ENCODE measurements around the gene PALM.
"Not testable (repeated sequence)": the region's sequence is repeated elsewhere in the genome, so short reads cannot be mapped to it uniquely, and the experiment has no call there.

PALM gene

DNA sequence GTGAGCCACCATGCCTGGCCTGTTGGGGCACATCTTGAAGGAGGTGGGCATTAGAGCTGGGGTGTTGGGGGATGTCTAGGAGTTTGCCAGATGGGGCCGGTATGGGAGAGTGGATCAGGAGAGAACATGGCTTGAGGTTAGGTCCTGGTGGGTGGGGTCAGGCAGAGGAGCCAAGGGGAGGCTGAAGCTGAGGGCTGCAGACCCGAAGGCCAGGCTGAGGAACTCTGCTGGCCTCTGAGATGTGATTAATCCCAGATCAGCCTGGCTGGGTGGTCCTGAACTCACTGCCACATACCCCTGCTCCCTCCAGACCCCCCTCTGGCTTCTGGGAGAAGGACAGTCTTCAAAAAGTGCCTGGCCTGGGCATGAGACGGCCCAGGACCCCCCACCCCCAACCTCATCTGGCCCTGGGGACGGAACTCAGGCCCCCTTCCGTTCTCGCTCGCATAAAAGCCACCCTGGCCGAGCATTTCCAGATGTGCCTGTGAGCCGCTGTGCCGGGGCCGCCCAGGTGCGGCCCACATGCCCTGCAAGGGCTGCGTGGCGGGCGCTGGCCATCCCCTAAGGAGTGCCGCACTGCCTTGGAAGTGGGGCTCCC is 29.8 kb upstream of the PALM start:
- DNase-seq (ENCODE audit: low read depth), result no peak

DNA sequence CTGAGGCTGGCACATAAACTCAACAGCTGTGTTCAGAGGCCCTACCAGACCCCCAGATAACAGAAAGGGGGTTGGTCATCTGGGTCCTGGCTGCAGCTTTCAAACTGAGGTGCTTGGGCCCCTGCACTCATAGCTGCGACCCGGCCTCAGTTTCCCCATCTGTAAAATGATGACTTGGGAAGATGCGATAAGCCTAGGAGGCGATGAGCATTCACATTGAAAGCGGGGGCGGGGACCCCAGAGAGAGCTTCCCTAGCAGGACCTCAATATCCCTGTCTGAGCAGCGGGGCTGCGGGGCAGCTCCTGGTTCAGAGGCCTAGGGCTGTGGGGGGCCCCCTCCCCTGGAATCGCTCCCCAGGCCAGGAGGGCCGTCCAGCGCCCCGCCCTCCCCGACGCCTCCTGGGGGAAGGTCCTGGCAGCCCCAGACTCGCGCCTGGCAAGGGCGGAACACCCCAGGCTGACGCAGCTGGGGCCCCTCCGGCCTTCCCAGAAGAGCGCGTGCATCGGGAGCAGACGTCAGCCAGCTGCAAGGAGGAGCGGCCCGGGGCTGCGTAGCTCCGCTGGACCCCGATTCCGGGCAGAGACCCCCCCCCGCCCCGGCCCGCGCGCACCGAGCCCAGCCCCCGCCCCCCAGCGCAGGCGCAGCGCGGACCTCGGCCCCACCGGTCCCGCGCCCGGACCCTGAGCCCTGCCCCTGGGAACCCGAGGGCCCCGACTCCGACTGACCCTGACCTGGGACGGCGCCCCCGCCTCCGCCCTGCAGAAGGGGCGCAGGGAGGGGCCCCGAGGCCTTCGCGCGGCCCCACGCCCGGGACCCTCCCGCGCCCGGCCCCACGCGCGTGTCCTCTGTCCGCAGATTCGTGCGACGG is 29.1 kb upstream of the PALM start:
- DNase-seq (ENCODE audit: low read depth), result no peak

DNA sequence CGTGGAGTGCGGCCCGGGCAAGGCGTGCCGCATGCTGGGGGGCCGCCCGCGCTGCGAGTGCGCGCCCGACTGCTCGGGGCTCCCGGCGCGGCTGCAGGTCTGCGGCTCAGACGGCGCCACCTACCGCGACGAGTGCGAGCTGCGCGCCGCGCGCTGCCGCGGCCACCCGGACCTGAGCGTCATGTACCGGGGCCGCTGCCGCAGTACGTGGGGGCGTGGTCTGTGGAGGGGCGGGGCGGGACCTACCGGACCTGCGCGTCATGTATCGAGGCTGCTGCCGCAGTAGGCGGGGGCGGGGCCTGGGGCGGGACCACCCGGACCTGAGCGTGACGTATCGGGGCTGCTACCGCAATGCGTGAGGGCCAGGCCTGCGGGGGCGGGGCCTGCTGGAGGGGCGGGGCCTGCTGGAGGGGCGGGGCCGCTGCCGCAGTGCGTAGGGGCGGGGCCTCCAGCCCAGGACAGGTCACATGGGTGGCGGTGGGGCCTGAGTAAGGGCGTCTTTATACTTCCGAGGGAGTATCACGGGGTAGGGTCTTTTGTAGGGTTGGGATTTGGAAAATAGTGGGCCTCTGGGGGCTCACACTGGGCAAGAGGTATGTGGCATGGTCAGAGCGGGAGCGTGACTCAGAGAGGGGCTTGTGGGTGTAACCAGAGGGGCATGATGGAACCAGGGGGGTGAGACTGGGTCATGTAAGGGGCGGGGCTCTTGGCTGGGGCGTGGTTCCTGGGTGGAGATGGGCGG is 28.3 kb upstream of the PALM start:
- DNase-seq (ENCODE audit: low read depth), result peak; percentile 100

DNA sequence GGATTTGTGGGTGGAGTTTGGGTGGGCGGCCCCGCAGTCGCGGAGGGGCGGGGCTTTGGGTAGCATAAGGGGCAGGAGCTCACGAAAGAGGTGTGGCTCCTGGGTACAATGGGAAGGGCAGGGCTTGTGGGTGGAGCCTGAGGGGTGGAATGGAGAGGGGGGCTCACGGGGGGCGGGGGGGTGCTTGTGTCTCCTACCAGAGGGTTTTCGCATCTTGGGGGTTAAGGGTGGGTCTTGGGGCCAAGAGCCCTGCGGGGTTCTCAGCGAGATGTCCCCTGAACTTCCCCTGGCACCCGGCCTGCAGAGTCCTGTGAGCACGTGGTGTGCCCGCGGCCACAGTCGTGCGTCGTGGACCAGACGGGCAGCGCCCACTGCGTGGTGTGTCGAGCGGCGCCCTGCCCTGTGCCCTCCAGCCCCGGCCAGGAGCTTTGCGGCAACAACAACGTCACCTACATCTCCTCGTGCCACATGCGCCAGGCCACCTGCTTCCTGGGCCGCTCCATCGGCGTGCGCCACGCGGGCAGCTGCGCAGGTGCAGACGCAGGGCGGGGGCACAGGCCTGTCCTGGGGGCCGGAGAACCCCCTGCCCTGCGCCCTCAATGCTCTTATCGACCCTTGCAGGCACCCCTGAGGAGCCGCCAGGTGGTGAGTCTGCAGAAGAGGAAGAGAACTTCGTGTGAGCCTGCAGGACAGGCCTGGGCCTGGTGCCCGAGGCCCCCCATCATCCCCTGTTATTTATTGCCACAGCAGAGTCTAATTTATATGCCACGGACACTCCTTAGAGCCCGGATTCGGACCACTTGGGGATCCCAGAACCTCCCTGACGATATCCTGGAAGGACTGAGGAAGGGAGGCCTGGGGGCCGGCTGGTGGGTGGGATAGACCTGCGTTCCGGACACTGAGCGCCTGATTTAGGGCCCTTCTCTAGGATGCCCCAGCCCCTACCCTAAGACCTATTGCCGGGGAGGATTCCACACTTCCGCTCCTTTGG is 27.4 kb upstream of the PALM start:
- DNase-seq (ENCODE audit: low read depth), result no peak

DNA sequence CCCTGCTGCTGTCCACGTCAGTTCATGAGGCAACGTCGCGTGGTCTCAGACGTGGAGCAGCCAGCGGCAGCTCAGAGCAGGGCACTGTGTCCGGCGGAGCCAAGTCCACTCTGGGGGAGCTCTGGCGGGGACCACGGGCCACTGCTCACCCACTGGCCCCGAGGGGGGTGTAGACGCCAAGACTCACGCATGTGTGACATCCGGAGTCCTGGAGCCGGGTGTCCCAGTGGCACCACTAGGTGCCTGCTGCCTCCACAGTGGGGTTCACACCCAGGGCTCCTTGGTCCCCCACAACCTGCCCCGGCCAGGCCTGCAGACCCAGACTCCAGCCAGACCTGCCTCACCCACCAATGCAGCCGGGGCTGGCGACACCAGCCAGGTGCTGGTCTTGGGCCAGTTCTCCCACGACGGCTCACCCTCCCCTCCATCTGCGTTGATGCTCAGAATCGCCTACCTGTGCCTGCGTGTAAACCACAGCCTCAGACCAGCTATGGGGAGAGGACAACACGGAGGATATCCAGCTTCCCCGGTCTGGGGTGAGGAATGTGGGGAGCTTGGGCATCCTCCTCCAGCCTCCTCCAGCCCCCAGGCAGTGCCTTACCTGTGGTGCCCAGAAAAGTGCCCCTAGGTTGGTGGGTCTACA is 25.9 kb upstream of the PALM start:
- no peak for DNase-seq (ENCODE audit: low read depth)

DNA sequence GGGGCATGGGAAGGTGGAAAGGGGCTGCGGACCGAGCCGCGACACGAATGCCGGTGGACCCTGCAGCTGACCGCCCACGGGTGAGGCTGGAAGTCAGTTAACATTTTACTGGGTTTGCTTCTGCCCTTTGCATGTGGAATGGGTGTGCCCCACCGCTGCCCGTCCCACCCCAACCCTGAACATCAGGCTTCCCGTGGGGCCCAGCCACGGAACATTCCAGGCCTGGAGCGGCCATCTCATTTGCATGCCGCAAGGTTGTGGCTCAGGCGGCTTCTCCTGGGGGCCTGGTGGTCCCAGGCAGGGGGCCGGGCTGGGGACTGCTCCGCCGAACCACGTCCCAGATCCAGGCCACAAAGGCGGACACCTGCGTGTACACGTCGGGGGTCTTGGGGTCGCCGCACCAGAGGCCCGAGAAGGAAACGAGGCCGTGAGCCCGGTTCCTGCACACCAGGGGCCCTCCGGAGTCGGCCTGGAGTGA is 23.2 kb upstream of the PALM start:
- no peak for DNase-seq (ENCODE audit: low read depth)

DNA sequence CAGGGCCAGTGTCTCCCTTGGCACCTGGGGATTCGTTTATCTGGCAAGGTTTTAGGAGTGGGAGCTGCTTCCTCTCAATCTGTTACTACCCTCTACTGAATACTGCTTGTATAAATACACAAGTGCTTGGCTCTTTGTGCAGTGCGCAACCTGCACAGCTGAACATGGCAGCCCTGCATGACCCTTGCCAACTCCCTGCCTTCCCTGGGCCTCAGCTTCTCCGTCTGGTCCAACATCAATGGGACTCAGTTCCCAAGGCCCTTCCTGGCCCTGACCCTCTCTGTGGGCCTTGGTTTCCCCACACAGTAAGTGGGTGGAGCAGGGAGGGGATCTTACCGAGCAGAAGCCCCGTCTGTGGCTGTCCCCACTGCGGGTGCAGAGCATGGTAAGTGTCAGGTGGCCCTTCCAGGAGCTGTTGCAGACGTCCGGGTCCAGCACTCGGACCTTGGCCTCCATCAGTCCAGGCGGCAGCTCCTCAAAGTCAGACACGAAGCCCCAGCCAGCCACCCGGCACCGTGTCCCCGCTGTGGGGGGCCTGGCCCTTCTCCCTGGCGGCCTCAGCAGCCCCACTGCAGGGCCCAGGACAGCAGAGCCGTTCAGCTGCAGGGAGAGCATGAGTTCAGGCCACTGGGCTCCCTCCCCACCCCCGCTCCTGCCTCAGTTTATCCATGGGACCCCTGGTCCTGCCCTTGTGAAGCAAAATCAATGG is 22.0 kb upstream of the PALM start:
- DNase-seq (ENCODE audit: low read depth), result no peak

DNA sequence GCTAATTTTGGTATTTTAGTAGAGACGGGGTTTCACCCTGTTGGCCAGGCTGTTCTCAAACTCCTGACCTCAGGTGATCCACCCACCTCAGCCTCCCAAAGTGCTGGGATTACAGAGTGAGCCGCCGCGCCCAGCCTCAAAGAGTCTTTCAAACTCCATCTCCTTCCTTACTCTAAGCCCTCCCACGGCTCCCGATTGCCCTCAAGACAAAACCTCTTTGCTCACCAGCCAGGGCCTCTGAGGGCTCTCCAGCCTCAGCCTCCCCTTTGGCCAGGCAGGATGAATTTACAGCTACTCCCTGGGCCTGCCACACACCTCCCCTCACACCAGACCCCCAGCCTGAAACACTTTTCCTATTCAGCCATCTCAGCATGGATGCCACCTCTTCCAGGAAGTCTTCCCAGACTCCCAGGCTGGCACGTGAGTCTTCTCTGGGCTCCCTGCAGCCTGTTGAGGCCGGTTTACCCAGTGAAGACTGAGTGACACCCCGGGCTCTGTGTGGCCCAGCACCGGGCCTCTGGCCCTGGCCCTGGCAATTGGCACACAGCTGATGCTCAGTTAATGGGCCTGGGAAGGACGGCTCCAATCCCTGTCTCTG is 21.1 kb upstream of the PALM start:
- DNase-seq (ENCODE audit: low read depth), result no peak

DNA sequence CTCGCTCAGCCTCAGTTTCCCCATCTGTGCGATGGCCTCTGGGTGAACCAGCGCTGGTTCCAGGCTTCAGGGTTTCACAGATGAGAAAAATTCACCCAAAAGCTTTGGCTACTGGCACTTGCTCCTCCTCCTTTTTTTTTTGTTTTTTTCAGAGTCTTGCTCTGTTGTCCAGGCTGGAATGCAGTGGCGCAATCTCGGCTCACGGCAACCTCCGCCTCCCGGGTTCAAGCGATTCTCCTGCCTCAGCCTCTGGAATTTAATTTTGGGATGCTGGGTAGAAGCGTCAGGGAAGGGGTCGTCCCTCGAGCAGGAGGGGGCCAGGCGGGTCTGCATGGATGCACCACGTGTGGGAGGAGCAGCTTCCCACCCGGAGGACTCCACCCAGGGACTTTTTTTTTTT is 20.5 kb upstream of the PALM start:
- DNase-seq (ENCODE audit: low read depth), result no peak

DNA sequence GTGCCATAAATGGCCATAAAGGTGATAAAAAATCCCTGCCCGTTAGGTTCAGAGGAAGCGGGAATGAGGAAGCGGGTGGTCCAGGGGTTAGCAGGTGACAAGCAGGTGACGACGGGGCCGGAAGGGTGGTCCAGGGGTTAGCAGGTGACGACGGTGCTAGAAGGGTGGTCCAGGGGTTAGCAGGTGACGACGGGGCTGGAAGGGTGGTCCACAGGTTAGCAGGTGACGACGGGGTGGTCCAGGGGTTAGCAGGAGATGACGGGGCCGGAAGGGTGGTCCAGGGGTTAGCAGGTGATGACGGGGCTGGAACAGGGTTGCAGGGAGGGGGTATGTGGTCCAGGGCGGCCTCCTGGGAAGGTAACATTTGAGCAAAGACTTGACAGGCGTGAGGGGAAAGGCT is 19.7 kb upstream of the PALM start:
- no peak for DNase-seq (ENCODE audit: low read depth)

DNA sequence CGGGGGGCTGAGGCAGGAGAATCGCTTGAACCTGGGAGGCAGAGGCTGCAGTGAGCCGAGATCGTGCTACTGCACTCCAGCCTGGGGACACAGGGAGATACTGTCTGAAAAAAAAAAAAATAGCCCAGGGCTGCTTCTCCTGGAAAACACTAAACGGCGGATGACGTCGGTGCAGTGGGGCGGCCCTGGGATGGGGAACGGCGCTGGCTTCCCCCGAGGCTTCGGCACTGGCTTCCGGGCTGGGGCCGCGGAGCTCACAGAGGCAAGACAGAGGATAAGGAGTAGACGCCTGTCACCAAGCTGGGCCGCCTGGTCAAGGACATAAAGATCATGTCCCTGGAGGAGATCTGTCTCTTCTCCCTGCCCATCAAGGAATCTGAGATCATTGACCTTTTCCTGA is 18.5 kb upstream of the PALM start:
- no peak for DNase-seq (ENCODE audit: low read depth)

DNA sequence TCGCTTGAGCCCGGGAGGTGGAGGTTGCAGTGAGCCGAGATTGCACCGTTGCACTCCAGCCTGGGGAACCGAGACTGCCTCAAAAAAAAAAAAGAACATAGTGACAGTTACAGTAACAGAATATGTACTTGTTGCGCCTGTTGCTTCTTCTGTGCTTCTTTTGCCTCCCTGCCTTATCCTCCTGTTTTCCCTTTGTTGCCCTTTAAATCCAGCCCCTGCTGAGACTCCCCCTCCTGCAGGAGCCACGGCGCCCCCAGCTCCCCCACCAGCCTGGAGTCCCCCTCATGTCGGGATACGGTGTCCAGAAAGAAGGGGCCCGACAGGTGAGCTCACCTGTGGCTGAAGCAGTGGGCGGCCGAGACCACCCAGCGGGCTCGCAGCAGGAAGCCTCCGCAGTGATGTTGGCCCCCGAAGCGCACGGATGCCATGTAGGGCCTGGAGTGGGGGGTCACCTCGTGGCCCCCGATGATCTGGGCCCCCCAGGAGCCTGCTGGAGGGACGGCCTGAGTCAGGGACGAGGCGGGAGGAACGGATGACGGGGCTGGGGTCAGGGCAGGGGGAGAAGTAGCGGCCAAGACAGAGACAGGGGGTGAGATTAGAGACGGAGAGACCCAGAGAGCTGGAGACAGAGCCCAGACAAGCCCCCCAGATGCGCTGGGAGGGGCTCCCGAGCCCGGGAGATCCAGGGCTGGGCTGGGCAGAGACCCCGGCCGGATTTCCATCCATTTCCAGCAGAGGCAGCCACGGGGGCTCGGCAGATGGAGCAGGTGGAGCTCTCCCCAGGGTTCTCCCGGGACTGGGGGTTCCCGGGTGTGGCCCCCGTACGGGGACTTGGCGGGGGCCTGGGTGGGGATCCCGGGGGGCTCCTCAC is 14.0 kb upstream of the PALM start:
- no peak for DNase-seq (ENCODE audit: low read depth)

DNA sequence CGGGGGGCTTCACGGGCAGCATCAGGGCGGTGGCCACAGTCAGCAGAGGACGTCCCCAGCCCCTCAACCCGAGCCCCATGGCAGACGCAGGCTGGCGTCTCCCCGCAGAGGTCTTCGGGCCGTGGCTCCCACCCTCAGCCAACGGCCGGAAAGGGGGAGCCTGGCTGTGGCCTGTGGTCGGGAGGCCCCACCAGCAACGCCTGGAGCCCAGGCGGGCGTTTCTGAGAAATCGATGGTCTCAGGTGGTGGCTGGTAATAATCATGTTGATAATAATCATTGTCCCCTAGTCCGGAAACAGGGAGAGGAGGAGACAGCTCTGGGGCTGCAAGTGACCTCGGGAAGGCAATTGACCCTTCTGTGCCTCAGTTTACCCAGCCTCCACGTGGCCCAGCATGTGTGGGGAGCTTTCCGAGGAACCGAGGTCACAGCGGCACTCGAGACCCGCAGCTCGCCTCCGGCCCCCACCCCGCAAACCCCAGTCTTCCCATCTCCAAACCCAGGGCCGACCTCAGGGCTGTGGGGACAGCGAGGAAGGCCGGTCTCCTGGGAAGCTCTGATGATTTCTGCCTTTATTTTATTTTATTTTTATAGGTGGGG is 13.3 kb upstream of the PALM start, which contains the start of gene PRSS57:
Gene PRSS57 (minus strand): TSS at position 101 of the 598 bp plus-strand sequence. CDS start 22 bp downstream, at position 79.
- DNase-seq (ENCODE audit: low read depth), result no peak

DNA sequence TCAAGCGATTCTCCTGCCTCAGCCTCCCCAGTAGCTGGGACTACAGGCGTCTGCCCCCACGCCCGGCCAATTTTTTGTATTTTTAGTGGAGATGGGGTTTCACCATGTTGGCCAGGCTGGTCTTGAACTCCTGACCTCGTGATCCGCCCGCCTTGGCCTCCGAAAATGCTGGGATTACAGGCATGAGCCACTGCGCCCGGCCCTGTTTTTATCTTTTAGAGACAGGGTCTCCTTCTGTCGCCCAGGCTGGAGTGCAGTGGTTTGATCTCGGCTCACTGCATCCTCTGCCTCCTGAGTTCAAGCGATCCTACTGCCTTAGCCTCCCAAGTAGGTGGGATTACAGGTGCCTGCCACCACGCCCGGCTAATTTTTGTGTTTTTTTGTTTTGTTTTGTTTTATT is 10.2 kb upstream of the PALM start:
- DNase-seq (ENCODE audit: low read depth), result not testable (repeated sequence)

DNA sequence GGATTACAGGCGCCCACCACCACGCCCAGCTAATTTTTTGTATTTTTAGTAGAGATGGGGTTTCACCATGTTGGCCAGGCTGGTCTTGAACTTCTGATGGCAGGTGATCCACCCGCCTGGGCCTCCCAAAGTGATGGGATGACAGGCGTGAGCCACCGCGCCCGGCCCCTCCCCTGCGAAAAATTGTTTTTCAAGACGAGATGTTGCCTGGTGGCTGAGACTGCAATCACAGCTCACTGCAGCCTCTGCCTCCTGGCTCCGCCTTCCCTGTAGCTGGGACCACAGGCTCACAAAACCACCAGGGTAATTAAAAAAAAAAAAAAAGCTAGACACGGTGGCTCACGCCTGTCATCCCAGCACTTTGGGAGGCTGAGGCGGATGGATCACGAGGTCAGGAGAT is 8.8 kb upstream of the PALM start:
- not testable (repeated sequence) for DNase-seq (ENCODE audit: low read depth)

DNA sequence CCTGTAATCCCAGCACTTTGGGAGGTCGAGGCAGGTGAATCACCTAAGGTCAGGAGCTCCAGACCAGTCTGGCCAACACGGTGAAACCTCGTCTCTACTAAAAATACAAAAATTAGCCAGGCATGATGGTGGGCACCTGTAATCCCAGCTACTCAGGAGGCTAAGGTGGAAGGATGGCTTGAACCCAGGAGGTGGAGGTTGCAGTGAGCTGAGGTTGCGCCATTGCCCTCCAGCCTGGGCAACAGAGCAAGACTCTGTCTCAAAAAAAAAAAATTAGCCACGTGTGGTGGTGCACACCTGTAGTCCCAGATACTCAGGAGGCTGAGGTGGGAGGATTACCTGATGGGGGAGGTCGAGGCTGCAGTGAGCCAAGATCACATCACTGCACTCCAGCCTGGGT is 5.9 kb upstream of the PALM start:
- not testable (repeated sequence) for DNase-seq (ENCODE audit: low read depth)

DNA sequence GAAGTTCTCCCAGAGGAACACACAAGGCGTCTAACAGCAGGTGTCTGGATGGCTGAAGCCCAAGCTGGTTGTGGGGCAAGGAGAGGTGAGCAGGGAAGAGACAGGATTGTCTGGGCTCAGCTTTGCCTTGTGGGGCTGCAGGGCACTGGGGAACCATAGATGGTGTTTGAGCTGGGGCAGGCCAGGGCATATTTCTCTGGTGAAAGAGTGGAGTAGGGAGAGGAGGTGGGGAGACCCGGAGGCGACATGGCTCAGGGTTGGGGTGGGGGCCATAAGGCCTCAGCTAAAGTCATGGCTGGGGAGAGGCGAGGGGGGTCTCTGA is 5.4 kb upstream of the PALM start:
- DNase-seq (ENCODE audit: low read depth), result no peak

DNA sequence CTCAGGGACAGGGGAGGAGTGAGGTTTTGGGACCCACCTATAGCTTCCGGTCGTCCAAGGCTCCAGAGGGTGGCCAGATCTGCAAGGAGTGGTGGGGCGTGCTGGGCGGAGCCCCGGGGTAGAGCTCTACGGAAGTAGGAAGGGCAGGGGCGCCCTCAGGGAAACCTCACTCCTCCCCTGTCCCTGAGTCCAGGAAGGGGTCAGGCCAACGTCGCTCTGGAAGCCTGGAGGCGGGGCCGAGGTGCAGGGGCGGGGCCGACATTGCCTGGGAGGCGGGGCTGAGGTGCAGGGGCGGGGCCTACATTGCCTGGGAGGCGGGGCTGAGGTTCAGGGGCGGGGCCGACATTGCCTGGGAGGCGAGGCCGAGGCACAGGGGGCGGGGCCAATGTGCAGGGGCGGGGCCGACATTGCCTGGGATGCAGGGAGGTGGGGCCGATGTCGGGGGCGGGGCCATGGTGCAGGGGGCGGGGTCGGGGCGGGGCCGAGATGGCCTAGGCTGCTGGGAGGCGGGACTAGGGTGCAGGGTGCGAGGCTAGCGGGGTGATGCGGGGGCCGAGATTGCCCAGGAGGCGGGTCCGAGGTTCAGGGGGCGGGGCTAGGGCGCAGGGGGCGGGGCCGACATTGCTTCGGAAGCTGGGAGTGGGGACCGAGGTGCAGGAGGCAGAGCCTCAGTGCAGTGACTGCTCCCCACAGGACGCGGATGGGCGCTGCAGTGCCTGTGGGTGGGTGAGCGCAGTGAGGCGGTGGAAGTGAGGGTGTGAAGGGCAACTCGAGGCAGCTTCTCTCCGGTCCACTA is 4.9 kb upstream of the PALM start:
- peak; percentile 46 for DNase-seq (ENCODE audit: low read depth)

Measured in stimulated activated CD8-positive, alpha-beta memory T cell treated with anti-CD3 and anti-CD28 coated beads, Interleukin-7, amount 100 ng/mL, for 24 hours (primary cell).